HepG2 (cell line): Measurements from ENCODE around the gene ATP8B2. TPM values are rescaled to one million over a fixed set of nuclear protein-coding genes. Genes with fewer than 3 reads are reported as not detected.
A peak's percentile ranks its signal among the peaks of the same experiment; 100 is the strongest.

Experiments used
- ESRRA ChIP-seq: sonication (generic); formaldehyde crosslinking; IDR thresholded peaks from 2 replicates; pipeline ENCODE4 v1.5.1; 2020; ENCODE audit warnings: mild to moderate bottlenecking, low read depth, missing genetic modification reagents
- GLI4 ChIP-seq: sonication (generic); formaldehyde crosslinking; IDR thresholded peaks from 2 replicates; pipeline ENCODE4 v1.5.1; 2020; ENCODE audit warnings: missing genetic modification reagents, mild to moderate bottlenecking, moderate library complexity, borderline replicate concordance
- IKZF4 ChIP-seq: sonication (generic); formaldehyde crosslinking; IDR thresholded peaks from 2 replicates; pipeline ENCODE4 v1.5.1; 2020; ENCODE audit warnings: borderline replicate concordance, mild to moderate bottlenecking, low read depth, missing genetic modification reagents; ENCODE audit errors: not compliant biosample characterization
- MAFF ChIP-seq: IDR thresholded peaks from 2 replicates; pipeline ENCODE4 v1.6.1; 2011; ENCODE audit warnings: low read depth, low read length, improper control_type of control experiment
- MATR3 ChIP-seq: sonication (generic); formaldehyde crosslinking; IDR thresholded peaks from 2 replicates; pipeline ENCODE4 v1.4.0; 2020; ENCODE audit warnings: missing genetic modification reagents
- MEIS2 ChIP-seq: sonication (generic); formaldehyde crosslinking; IDR thresholded peaks from 2 replicates; pipeline ENCODE4 v1.9.0; 2021; ENCODE audit warnings: mild to moderate bottlenecking, missing genetic modification reagents
- PBX3 ChIP-seq: sonication (generic); formaldehyde crosslinking; IDR thresholded peaks from 2 replicates; pipeline ENCODE4 v1.8.1; 2023; ENCODE audit warnings: missing genetic modification reagents, inconsistent platforms, borderline replicate concordance
- PREB ChIP-seq: sonication (generic); formaldehyde crosslinking; IDR thresholded peaks from 2 replicates; pipeline ENCODE4 v1.4.0; 2020; ENCODE audit warnings: missing genetic modification reagents
- RFX5 ChIP-seq: IDR thresholded peaks from 2 replicates; pipeline ENCODE4 v1.6.1; 2011; ENCODE audit warnings: low read depth, low read length, improper control_type of control experiment
- SIX1 ChIP-seq: sonication (generic); formaldehyde crosslinking; IDR thresholded peaks from 2 replicates; pipeline ENCODE4 v1.4.0; 2020; ENCODE audit warnings: missing genetic modification reagents, borderline replicate concordance
- SKIL ChIP-seq: sonication (generic); formaldehyde crosslinking; IDR thresholded peaks from 2 replicates; pipeline ENCODE4 v1.8.0; 2022; ENCODE audit warnings: missing genetic modification reagents, mild to moderate bottlenecking, moderate library complexity, borderline replicate concordance
- SP140L ChIP-seq: sonication (generic); formaldehyde crosslinking; IDR thresholded peaks from 2 replicates; pipeline ENCODE4 v1.4.0; 2020; ENCODE audit warnings: missing genetic modification reagents, borderline replicate concordance
- TCF7 ChIP-seq: sonication (generic); IDR thresholded peaks from 2 replicates; pipeline ENCODE4 v1.6.1; 2016; ENCODE audit warnings: antibody characterized with exemption, low read depth
- ZGPAT ChIP-seq: IDR thresholded peaks from 2 replicates; pipeline ENCODE4 v1.6.1; 2016; ENCODE audit warnings: mild to moderate bottlenecking
- ZIK1 ChIP-seq: sonication (generic); formaldehyde crosslinking; IDR thresholded peaks from 2 replicates; pipeline ENCODE4 v1.5.0; 2020; ENCODE audit warnings: mild to moderate bottlenecking, low read depth, missing genetic modification reagents, borderline replicate concordance
- ZNF207 ChIP-seq: fragments of 450-650 bp; IDR thresholded peaks from 2 replicates; pipeline ENCODE4 v1.6.1; 2016; ENCODE audit warnings: antibody characterized with exemption, borderline replicate concordance
- ZNF225 ChIP-seq: sonication (generic); formaldehyde crosslinking; IDR thresholded peaks from 2 replicates; pipeline ENCODE4 v1.4.0; 2020; ENCODE audit warnings: mild to moderate bottlenecking, missing genetic modification reagents
- ZNF572 ChIP-seq: sonication (generic); formaldehyde crosslinking; IDR thresholded peaks from 2 replicates; pipeline ENCODE4 v1.5.1; 2020; ENCODE audit warnings: mild to moderate bottlenecking, missing genetic modification reagents
- ZNF574 ChIP-seq: sonication (generic); formaldehyde crosslinking; IDR thresholded peaks from 2 replicates; pipeline ENCODE4 v1.4.0; 2020; ENCODE audit warnings: missing genetic modification reagents
- ZNF713 ChIP-seq: sonication (generic); formaldehyde crosslinking; IDR thresholded peaks from 2 replicates; pipeline ENCODE4 v1.4.0; 2020; ENCODE audit warnings: mild to moderate bottlenecking, missing genetic modification reagents
- polyA plus RNA-seq, 8 experiments: library from polyadenylated mRNA; depleted of rRNA in 3 of 8; stranded (reverse) in 7 of 8; unstranded in 1 of 8; fragments of >200 nt; fragmentation: Illumina TruSeq in 4 of 8; extraction: Trizol in 4 of 8; gene quantifications; 2 replicates each; pipeline versions ENCODE4 v1.2.1 to v1.2.3, GENCODE V29; 2011 to 2016; ENCODE audit warnings: low read depth in 4 of 8, missing spikeins in 1 of 8, mixed read lengths in 1 of 8; ENCODE audit not compliant: insufficient read depth in 1 of 8
- total RNA-seq, 5 experiments: library from RNA; depleted of rRNA; stranded (reverse); fragments of >200 nt; fragmentation: Illumina TruSeq; extraction: Trizol; gene quantifications; 2 replicates each; pipeline ENCODE4 v1.2.3, GENCODE V29; 2016; ENCODE audit warnings: low read depth in 1 of 5

ATP8B2 gene
- total and polyA plus RNA-seq, 2 of the 13 experiments (the other 11 are each of a cell fraction or from before 2014, with no cell fraction given), result 20.4 to 39.3 TPM

GRCh38 chr1:154334079-154335024, 9.0 kb downstream of the ATP8B2 start (continued):
- no peak for TF ChIP-seq ZNF207
- peak; percentile 30; the same call in 1 of the 2 replicates for TF ChIP-seq MEIS2 (CRISPR knock-in tag)
- no peak for TF ChIP-seq MATR3 (CRISPR knock-in tag)
- peak; percentile 61 for TF ChIP-seq ZGPAT (CRISPR knock-in tag)
- TF ChIP-seq PBX3 (CRISPR knock-in tag), result no peak
- TF ChIP-seq IKZF4 (CRISPR knock-in tag), result no peak
- peak; percentile 69; the same call in 1 of the 2 replicates for TF ChIP-seq TCF7
- no peak for TF ChIP-seq ZIK1 (CRISPR knock-in tag)
- TF ChIP-seq ZNF225 (CRISPR knock-in tag), result no peak
- no peak for TF ChIP-seq ZNF713 (CRISPR knock-in tag)
- no peak for TF ChIP-seq SKIL (CRISPR knock-in tag)
- TF ChIP-seq SIX1 (CRISPR knock-in tag), result no peak
- no peak for TF ChIP-seq SP140L (CRISPR knock-in tag)
- peak; percentile 54 for TF ChIP-seq ZNF574 (CRISPR knock-in tag)
- no peak for TF ChIP-seq GLI4 (CRISPR knock-in tag)
- TF ChIP-seq MAFF, result no peak
- TF ChIP-seq RFX5, result no peak
- no peak for TF ChIP-seq ZNF572 (CRISPR knock-in tag)
- no peak for TF ChIP-seq ESRRA (CRISPR knock-in tag)
- no peak for TF ChIP-seq PREB (CRISPR knock-in tag)
